NCI-H69 (cell line): Measurements from ENCODE around the gene COLEC12.

Experiments used
- DNase-seq: peaks from one replicate; lab custom pipeline; 2025; lab: John Stamatoyannopoulos, UW

Gene COLEC12

GRCh38 chr18:389658-390357 lies 110.7 kb downstream of the COLEC12 start:
- no peak for DNase-seq

DNA sequence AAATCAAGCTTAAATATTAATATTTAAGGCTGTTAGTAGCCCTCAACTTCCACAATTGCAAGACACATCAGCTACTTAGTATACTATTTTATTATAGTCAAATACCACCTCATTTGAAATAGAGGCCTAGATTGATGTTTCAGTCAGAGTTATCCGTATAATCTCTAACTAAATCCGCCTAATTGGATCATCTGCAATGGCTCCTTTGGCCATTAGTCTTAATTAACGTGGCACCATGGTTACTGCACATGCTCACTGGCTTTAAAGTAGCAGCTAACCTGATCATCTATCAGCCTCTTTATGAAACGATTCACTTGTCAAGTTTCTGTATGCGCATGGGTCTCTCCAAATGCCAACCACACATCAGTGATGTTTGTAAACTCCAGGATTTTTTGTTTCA lies 112.3 kb downstream of the COLEC12 start:
- no peak for DNase-seq

DNA sequence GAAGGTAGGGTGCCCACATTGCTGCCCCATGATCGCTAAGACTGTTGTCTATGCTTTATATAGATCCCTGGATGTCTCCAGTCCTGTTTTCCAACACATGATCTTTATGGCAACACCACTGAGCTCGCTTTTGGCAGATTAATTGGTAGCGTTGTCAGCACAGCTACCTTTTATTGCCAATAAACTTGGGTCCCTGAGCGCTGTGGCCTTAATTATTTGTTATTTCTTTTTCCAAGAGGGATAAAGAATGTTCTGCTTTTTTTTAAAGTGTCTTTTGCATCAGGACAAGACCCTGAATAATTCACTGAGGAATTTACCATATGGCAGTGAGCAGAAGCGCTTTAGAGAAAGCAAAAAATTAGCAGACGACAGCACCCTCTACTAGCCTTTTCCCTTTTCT lies 113.5 kb downstream of the COLEC12 start:
- DNase-seq: no peak

- DNase-seq: peak; percentile 42
These were observed 115.6 kb downstream of the COLEC12 start for GRCh38 chr18:384897-385296.

DNA sequence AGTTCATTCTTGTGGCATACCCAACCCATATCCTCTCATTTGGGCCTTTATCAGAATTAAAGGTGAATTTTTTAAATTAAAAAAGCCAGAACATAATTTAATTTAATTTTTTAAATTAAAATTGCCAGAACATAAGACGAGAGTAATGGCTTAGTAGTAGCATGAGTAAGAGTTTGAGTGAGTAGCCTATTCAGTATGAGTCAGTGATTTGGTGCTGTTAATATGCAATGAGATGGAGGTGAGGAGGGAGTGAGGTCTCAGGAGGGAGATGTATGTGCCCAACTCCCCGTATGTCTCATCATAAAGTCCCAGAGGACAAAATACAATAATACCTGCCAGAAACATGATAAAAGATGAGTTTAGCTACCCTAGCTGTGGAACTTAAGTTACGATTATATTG lies 117.4 kb downstream of the COLEC12 start:
- no peak for DNase-seq

DNA sequence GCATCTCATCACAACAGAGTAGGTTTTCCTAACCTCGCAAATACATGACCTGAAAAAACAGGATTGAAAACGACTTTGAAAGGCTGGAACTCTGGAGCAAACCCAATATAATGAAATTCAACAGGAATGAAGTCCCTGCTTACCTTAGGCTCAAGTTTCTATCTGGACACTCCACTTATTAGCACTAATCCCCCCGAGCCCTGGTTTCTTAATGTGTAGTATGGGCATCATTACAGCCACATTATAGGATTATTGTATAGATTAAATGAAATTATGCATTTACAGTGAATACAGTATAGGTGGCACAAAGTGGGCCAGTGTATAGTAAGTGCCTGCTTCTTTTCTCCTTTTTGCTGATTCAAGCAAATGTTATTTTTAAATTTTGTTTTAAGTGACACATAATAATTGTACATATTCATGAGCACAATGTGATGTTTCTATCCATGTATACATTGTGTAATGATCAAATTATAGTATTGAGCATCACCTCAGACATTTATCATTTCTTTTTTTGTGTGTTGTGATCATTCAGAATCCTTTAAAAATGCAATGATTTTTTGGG lies 118.0 kb downstream of the COLEC12 start:
- no peak for DNase-seq

DNA sequence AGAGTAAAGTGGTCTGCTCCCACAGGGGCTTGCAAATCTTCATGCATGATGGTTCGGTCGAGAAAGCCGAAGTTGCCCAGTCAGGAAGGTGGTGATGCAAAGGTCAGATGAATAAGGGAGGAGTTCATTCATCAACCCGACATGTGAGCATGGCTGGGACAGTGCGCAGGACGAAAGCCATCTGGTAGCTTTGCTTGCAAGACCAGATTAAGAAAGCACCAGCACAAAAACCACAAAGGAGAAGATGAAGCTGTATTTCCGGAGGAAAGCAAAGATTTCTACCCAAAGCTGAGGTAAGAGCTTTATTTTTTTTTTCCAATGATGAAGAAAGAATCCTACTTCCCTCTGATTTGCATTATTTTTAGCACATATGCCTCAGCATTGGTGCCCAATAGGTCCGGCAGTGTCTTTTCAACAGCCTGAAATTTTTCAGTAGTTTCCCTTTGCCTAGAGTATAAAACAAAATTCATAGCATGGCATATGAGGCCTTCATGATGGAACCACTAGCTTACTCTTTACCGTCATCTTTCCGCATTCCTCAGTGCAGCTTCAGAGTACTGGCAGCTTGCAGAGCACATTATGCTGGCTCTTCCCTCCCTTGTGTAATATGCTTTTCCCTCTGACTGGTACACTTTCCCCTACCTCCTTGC lies 120.7 kb downstream of the COLEC12 start:
- no peak for DNase-seq

DNA sequence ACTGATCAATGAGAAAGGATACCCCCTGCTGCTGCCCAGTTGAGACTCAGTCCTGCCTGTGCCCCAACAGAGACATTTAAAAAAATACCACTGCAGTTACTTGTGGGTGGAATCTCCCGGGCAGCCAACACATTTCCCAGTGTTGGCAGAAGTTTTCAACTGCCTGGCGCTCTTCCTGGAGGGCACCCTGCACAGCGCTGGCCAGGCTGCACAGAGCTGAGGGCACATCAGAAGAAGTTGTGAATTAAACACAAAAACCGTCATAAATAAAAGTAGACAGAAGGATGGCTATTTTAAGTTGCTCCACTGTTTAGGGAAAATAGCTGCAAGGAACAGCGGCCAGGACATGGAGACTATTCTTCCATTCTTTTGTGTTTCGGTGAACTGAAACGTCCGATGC lies 122.4 kb downstream of the COLEC12 start:
- DNase-seq: no peak

DNA sequence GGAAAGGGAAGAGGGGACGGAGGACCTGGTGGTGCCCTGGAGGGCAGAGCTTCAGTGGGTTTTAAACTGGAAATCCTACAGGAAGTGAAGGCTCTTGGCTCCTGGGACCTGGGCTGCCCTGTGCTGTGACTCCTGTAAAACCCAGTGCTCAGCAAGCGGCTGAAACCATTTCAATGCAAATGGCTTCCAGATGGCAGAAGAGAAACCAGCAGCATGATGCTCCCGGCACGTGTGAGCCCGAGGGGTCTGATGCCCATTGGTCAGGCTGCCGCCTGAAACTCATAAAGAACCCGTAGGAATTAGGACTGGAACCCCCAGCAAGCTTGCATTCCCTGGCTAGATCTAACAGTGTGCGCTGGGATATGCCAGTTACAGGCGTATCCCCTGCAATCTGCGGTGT lies 123.4 kb downstream of the COLEC12 start:
- DNase-seq: no peak

- no peak for DNase-seq
These were observed 124.2 kb downstream of the COLEC12 start for GRCh38 chr18:376311-376710.

GRCh38 chr18:374721-375168 lies 125.8 kb downstream of the COLEC12 start:
- DNase-seq: no peak

DNA sequence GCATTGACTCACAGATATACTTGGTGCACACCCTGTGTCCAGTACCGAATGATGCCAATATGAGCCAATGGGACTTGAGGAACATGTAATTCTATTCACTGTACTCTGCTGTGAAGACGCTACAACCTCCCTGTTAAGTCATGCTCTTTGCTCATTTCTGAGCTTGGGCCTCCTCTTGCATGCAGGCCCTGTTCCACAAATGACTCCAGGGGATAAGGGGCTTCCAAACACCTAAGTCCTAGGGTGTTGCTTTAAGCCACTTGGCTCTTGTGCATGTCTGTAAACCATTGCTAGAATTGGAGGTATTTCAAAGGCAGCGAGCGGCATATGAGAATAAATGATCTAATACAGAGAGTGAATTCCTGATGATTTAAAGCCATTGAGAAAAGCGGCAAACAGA lies 126.7 kb downstream of the COLEC12 start:
- DNase-seq: no peak

GRCh38 chr18:371609-371982 lies 128.9 kb downstream of the COLEC12 start:
- no peak for DNase-seq

DNA sequence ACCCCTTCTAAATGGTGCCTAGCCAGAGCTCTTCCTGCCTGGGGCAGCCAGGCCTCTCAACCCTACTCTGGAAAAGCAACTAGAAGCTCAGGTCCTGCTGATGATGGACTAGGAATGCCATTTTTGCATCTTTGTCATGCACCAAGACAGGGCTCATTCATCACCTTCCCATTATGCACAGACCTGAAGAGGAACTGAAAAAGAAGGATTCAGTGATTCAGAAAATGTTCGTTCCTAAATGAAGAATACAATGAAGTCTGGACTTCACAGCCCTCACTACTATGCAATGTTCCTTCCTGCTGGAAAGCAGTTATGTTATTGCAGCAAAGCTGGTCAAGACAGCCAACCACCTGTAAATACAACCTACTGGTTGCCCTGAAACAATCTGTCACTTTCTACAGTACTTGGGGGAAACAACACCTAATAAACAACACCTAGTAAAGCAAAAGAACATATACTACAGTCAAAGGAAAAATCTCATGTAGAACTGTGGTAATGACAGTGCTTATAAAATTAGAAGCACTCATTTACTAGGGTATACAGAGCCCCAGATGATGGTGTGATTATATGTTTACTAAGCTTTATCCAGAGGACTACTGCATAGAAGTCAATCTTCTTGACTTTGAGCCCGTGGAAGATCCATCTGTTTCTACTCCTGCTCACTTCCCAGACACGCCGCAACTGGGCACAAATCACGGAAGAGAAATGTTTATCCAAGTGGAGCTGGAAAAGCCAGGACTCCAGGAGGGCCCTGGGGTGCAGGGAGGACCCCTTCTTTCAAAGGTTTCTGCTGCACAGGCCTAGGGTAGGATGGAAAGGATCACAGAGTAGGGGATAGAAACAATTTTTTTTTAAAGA lies 129.5 kb downstream of the COLEC12 start:
- no peak for DNase-seq

DNA sequence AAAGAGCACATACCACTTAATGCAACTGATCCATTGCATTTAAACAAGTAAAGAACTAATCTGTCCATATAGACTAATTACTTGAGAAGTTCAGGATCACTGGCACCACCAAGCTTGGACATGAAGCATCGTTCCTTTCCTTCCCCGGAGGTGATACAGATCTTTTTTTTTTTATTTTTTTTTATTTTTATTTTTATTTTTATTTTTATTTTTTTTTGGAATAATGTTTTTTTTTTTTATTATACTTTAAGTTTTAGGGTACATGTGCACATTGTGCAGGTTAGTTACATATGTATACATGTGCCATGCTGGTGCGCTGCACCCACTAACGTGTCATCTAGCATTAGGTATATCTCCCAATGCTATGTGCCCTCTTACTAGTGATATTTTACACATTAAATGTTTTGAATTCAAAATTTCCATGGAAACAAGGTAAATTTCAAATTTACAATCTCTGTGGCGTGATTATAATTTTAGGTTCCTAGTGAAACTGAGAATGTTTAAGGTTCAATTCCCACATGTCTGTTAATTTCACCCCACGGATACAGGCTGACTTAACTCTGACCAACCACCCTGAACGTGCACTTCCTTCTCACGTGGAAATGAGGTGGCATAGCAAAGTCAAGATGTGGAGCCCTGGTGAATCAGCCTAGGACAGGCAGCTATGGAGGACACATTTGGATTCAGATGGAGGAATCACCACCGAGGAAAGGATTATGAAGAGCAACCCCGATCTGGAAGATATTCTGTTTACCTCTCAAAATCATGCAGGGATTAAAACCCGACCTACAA lies 131.1 kb downstream of the COLEC12 start:
- no peak for DNase-seq

DNA sequence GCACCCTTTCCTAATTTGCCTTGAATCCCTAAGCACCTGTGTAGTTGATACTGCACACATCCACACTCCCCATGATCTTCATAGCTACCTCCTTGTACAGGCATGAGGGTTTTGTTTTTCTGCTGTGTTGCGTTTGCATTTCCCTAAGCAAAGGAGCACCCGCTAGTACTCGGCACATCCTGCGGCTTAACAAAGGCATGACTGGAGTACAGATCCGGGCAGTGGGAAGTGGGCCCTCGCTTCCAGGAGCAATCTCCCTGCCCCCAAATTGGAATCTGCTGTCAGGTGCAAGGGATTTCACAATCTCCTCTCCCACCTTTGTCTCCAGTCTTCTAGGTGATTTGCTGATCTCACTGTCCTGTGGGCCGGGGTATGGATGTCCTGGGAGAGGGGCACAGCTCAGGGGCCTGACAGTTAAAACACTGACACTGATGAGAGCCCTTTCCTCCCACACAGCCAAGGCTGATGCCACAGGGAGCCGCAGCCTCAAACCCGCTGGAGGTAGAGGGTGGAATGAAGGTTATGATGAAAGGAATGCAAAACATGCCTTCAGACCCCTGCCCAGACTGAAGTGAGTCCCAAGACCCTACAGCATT lies 133.9 kb downstream of the COLEC12 start:
- DNase-seq: no peak

DNA sequence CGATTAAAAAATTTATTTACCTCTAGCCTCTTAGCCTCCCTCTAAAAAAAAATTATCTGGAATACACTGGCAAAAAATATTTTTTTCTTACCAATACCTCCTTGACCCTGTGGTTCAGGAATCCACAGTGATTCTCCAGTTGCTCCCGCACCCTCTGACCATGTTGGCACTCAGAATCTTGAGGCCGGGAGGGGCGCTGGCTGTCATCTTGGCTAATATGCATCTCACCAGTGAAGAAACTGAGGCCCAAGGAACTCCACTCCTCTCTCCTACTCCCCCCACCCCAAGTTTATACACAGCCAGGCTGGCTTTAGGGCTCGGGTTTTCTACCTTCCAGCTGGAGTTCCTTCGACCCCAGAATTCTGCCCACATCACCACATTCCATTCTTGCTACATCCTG lies 134.8 kb downstream of the COLEC12 start:
- DNase-seq: no peak

DNA sequence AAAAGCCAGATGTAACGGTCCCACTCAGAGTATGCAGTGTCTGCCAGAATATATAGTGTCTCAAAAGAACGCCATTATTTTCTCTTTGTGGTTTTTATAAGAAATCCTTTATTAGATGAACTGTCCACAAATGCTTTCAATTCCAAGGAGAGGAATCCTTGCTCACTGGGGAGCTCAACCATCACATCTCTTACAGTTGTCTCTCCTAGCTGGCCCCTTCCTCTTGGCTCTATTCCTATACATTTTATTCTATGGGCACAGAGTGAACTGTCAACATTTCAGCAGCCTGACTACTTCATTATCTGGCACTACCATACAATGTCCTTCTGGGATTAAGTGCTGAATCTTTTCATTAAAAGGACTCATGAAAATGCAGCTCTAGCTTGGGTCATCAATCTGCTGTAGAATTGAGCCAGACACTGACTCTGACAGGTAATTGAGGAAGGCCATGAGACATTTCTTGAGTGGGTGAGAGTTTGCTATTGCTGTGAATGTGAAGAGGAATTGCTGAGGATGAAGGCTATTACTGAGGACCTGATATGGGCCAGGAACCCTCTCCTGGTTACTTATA lies 136.2 kb downstream of the COLEC12 start:
- no peak for DNase-seq

- DNase-seq: no peak
These were observed 137.0 kb downstream of the COLEC12 start for GRCh38 chr18:363301-364085.
